IMR-90 (cell line): ENCODE data around the gene C1QTNF1.

Experiments used
- CEBPB ChIP-seq: IDR thresholded peaks from 2 replicates; pipeline ENCODE4 v1.6.1; 2012; ENCODE audit warnings: low read depth, low read length, improper control_type of control experiment
- CHD1 ChIP-seq: IDR thresholded peaks from 2 replicates; pipeline ENCODE4 v1.6.1; 2012; ENCODE audit warnings: low read depth, low read length, improper control_type of control experiment
- MXI1 ChIP-seq: IDR thresholded peaks from 2 replicates; pipeline ENCODE4 v1.6.1; 2012; ENCODE audit warnings: low read depth, mild to moderate bottlenecking, low read length, moderate library complexity, borderline replicate concordance
- POLR2A ChIP-seq: IDR thresholded peaks from 2 replicates; pipeline ENCODE4 v1.6.1; 2012; ENCODE audit warnings: mild to moderate bottlenecking, low read depth, low read length
- RAD21 ChIP-seq: IDR thresholded peaks from 2 replicates; pipeline ENCODE4 v1.6.1; 2012; ENCODE audit warnings: low read length, improper control_type of control experiment
- RCOR1 ChIP-seq: IDR thresholded peaks from 2 replicates; pipeline ENCODE4 v1.6.1; 2012; ENCODE audit warnings: mild to moderate bottlenecking, low read length, improper control_type of control experiment; ENCODE audit not compliant: insufficient replicate concordance
- SMC3 ChIP-seq: fragments of 150-350 bp; IDR thresholded peaks from 2 replicates; pipeline ENCODE4 v1.6.1; 2016; ENCODE audit warnings: low read depth, mild to moderate bottlenecking, antibody characterized with exemption, low read length, moderate library complexity
- TF ChIP-seq, protein P1 (sequence below): conservative IDR thresholded peaks from 2 replicates; pipeline ENCODE4 v1.5.1; 2012; ENCODE audit warnings: mild to moderate bottlenecking, low read depth, low read length, improper control_type of control experiment
- TF ChIP-seq, protein P2 (sequence below): fragments of 150-350 bp; IDR thresholded peaks from 2 replicates; pipeline ENCODE4 v1.6.1; 2017; ENCODE audit warnings: mild to moderate bottlenecking, antibody characterized with exemption, low read length, low read depth

DNA sequence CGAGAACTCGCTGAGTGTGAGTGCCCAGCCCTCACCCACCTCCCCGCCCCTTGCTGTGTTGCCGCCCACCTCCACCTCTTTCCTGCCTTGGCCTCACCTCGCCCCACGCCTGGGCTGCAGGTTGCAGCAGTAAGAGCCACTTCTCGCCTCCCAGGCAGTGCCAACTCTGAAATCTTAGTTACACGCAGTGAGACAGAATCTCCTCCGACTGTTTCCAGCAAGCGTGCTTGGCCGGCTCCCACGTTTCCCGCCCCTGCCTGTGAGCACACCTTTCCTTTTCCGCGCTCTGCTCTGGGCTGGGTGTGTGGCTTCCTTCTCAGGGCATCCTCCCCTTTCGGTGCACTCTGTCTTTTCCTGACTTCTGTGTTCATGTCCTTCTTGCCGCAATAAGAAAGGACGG is 56.4 kb downstream of the C1QTNF1 start:
- TF ChIP-seq, protein P1, sequence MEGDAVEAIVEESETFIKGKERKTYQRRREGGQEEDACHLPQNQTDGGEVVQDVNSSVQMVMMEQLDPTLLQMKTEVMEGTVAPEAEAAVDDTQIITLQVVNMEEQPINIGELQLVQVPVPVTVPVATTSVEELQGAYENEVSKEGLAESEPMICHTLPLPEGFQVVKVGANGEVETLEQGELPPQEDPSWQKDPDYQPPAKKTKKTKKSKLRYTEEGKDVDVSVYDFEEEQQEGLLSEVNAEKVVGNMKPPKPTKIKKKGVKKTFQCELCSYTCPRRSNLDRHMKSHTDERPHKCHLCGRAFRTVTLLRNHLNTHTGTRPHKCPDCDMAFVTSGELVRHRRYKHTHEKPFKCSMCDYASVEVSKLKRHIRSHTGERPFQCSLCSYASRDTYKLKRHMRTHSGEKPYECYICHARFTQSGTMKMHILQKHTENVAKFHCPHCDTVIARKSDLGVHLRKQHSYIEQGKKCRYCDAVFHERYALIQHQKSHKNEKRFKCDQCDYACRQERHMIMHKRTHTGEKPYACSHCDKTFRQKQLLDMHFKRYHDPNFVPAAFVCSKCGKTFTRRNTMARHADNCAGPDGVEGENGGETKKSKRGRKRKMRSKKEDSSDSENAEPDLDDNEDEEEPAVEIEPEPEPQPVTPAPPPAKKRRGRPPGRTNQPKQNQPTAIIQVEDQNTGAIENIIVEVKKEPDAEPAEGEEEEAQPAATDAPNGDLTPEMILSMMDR: no peak
- TF ChIP-seq CHD1 (no peak), RCOR1 (no peak), MXI1 (no peak), CEBPB (no peak), POLR2A (no peak), SMC3 (no peak), RAD21 (no peak)
- TF ChIP-seq, protein P2, sequence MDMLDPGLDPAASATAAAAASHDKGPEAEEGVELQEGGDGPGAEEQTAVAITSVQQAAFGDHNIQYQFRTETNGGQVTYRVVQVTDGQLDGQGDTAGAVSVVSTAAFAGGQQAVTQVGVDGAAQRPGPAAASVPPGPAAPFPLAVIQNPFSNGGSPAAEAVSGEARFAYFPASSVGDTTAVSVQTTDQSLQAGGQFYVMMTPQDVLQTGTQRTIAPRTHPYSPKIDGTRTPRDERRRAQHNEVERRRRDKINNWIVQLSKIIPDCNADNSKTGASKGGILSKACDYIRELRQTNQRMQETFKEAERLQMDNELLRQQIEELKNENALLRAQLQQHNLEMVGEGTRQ: no peak
